HFFc6 (cell line): ENCODE results near the gene TBL2. TPM values are rescaled to one million over a fixed set of nuclear protein-coding genes. Genes with fewer than 3 reads are reported as not detected.
"Not testable (repeated sequence)": the region's sequence is repeated elsewhere in the genome, so short reads cannot be mapped to it uniquely, and the experiment has no call there.

Experiments used
- DNase-seq: peaks from one replicate; pipeline ENCODE4 v3.0.0-alpha.2; 2018
- H3K27ac Mint-ChIP-seq: 2 replicates; pipeline ENCODE4 v1.8.0; 2020; ENCODE audit warnings: mild to moderate bottlenecking, mixed read lengths
- H3K27me3 Mint-ChIP-seq: 2 replicates; pipeline ENCODE4 v1.8.0; 2021; ENCODE audit warnings: mild to moderate bottlenecking, moderate library complexity, mixed read lengths; ENCODE audit not compliant: insufficient read depth
- H3K36me3 Mint-ChIP-seq: 2 replicates; pipeline ENCODE4 v1.8.0; 2021; ENCODE audit warnings: low read depth, mixed read lengths
- H3K4me1 Mint-ChIP-seq: 2 replicates; pipeline ENCODE4 v1.8.0; 2020; ENCODE audit warnings: low read depth, mixed read lengths
- H3K4me3 Mint-ChIP-seq: 2 replicates; pipeline ENCODE4 v1.8.0; 2020; ENCODE audit warnings: mild to moderate bottlenecking, moderate library complexity, mixed read lengths
- H3K9me3 Mint-ChIP-seq: 2 replicates; pipeline ENCODE4 v1.8.0; 2020; ENCODE audit warnings: mild to moderate bottlenecking, mixed read lengths
- total RNA-seq, 6 experiments: library from RNA; stranded (reverse); fragmentation: NEBNext Ultra II Directional; extraction: Animal tissue kit (Norgen Biotek cat#: 25700); gene quantifications; 2 replicates in 1 of 6; 3 replicates in 5 of 6; pipeline ENCODE4 v1.2.3, GENCODE V29; 2021
- TF ChIP-seq, protein P1 (sequence below): fragments of 200-600 bp; sonication (generic); IDR thresholded peaks from 2 replicates; pipeline ENCODE4 v1.5.0; 2021; ENCODE audit warnings: antibody characterized with exemption, mild to moderate bottlenecking

The TBL2 gene
- total RNA-seq, 6 experiments from 2014 or later: 34.3 to 48.1 (median 38.8) TPM

DNA sequence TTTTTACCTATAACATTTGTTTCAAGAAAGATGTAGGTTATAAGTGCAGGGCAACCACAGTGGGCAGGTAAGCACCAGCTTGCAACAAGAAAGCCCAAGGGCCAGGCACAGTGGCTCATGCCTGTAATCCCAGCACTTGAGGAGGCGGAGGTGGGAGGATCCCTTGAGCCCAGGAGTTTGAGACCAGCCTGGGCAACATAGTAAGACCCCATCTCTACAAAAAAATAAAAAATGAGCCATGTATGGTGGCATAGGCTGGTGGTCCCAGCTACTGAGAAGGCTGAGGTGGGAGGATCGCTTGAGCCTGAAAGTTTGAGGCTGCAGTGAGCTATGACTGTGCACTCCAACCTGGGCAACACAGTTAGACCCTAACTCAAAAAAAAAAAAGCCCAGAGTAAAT lies 33.7 kb downstream of the TBL2 start:
- no peak overlapping the region for H3K4me3 Mint-ChIP-seq
- H3K27ac Mint-ChIP-seq: no peak overlapping the region
- peaks cover 24% of the 10 kb centered on the region for H3K36me3 Mint-ChIP-seq
- H3K27me3 Mint-ChIP-seq: no peaks in the 10 kb centered on the region; the same call in 1 of the 2 replicates
- TF ChIP-seq, protein P1, sequence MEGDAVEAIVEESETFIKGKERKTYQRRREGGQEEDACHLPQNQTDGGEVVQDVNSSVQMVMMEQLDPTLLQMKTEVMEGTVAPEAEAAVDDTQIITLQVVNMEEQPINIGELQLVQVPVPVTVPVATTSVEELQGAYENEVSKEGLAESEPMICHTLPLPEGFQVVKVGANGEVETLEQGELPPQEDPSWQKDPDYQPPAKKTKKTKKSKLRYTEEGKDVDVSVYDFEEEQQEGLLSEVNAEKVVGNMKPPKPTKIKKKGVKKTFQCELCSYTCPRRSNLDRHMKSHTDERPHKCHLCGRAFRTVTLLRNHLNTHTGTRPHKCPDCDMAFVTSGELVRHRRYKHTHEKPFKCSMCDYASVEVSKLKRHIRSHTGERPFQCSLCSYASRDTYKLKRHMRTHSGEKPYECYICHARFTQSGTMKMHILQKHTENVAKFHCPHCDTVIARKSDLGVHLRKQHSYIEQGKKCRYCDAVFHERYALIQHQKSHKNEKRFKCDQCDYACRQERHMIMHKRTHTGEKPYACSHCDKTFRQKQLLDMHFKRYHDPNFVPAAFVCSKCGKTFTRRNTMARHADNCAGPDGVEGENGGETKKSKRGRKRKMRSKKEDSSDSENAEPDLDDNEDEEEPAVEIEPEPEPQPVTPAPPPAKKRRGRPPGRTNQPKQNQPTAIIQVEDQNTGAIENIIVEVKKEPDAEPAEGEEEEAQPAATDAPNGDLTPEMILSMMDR: no peak
- H3K4me1 Mint-ChIP-seq: peaks cover 11% of the 10 kb centered on the region
- no peak for DNase-seq
- no peaks in the 10 kb centered on the region for H3K9me3 Mint-ChIP-seq

- TF ChIP-seq, protein P1: no peak
- H3K36me3 Mint-ChIP-seq: peaks cover 20% of the 10 kb centered on the region
- peaks cover 9% of the 10 kb centered on the region for H3K4me1 Mint-ChIP-seq
- no peak overlapping the region for H3K27ac Mint-ChIP-seq
- H3K27me3 Mint-ChIP-seq: peaks cover 1% of the 10 kb centered on the region
- no peak for DNase-seq
- H3K9me3 Mint-ChIP-seq: no peaks in the 10 kb centered on the region
- no peak overlapping the region for H3K4me3 Mint-ChIP-seq
These were observed 36.7 kb downstream of the TBL2 start for GRCh38 chr7:73541722-73542121.

GRCh38 chr7:73539709-73540108 lies 38.7 kb downstream of the TBL2 start:
- TF ChIP-seq, protein P1: no peak
- no peak overlapping the region for H3K27ac Mint-ChIP-seq

DNA sequence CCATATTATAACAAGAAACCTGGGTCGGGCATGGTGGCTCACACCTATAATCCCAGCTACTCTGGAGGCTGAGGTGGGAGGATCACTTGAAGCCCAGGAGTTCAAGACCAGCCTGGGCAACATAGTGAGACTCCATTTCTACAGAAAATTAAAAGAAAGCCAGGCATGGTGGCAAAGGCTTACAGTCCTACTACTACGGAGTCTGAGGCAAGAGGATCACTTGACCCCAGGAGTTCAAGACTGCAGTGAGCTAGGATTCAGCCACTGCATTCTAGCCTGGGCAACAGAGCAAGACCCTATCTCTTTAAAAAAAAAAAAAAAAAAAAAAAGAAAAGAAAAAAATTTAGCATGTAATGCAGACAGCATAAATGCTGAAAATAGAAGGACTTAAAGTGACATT lies 39.9 kb downstream of the TBL2 start:
- H3K9me3 Mint-ChIP-seq, H3K4me3 Mint-ChIP-seq, H3K27ac Mint-ChIP-seq, H3K4me1 Mint-ChIP-seq, DNase-seq, H3K27me3 Mint-ChIP-seq: not testable (repeated sequence)
- peaks cover 21% of the 10 kb centered on the region for H3K36me3 Mint-ChIP-seq

More at GRCh38 chr7:73539709-73540108, 38.7 kb downstream of the TBL2 start:
- H3K4me1 Mint-ChIP-seq: no peaks in the 10 kb centered on the region
- H3K27me3 Mint-ChIP-seq: peaks cover 1% of the 10 kb centered on the region
- no peak for DNase-seq
- H3K9me3 Mint-ChIP-seq: no peaks in the 10 kb centered on the region
- no peak overlapping the region for H3K4me3 Mint-ChIP-seq
- peaks cover 21% of the 10 kb centered on the region for H3K36me3 Mint-ChIP-seq

DNA sequence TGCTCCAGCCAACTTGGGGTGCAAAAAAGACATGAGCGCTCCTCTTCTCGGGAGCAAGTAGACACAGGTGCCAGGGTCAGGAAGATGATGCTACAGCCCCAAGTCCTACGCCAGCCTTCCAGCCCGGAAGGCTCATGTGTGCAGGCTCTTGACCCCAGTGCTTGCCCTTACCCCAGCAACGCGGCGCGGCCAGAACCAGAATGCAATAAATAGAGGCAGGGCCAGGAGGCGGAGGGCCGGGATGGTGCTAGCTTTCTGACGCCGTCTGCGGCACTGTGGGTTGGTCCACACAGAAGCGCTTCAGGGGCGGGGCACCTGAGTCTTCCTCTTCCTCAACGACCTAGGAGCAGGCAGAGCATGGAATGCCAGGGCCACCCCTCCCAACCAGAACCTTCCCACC lies 41.3 kb downstream of the TBL2 start:
- no peaks in the 10 kb centered on the region for H3K4me1 Mint-ChIP-seq
- peaks cover 18% of the 10 kb centered on the region for H3K36me3 Mint-ChIP-seq
- DNase-seq: no peak
- peaks cover 1% of the 10 kb centered on the region; the same call in 1 of the 2 replicates for H3K27me3 Mint-ChIP-seq
- TF ChIP-seq, protein P1: no peak
- H3K9me3 Mint-ChIP-seq: no peaks in the 10 kb centered on the region
- H3K27ac Mint-ChIP-seq: no peak overlapping the region
- no peak overlapping the region for H3K4me3 Mint-ChIP-seq

DNA sequence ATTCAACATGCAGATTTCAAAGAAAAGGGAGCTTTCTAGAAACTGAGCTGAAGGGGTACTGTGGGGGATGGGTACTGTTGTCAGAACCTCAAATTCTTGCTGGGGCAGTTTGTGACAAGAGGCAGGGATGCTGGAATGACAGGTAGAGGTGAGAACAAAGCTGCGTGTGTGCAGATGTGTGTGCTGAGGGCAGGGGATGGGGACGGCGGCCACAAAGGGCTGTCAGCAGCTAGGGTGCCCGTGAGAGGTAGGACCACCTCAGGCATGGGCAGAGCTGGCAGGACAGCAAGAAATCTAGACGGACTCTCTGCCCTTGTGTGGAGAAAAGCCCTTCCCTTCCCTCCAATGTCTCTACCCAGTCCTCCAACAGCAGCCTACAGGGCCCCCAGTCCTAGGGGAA lies 41.9 kb downstream of the TBL2 start:
- Mint-ChIP-seq H3K27me3 (peaks cover 1% of the 10 kb centered on the region; the same call in 1 of the 2 replicates), H3K9me3 (no peaks in the 10 kb centered on the region), H3K36me3 (peaks cover 14% of the 10 kb centered on the region), H3K27ac (no peak overlapping the region), H3K4me1 (no peaks in the 10 kb centered on the region), H3K4me3 (no peak overlapping the region)
- TF ChIP-seq, protein P1: no peak
- DNase-seq: no peak

GRCh38 chr7:73535918-73536317 lies 42.5 kb downstream of the TBL2 start:
- DNase-seq, H3K27ac Mint-ChIP-seq, H3K9me3 Mint-ChIP-seq, H3K4me3 Mint-ChIP-seq, H3K4me1 Mint-ChIP-seq, H3K27me3 Mint-ChIP-seq, H3K36me3 Mint-ChIP-seq: not testable (repeated sequence)
